Medulla oblongata (tissue), 1 donor: ENCODE measurements around the gene GIT1.

Experiments used
- DNase-seq: peaks from one replicate; pipeline ENCODE4 v3.0.0-alpha.2; 2015; ENCODE audit errors: extremely low spot score

GIT1 gene

GRCh38 chr17:29593591-29594518 lies 4.4 kb upstream of the GIT1 start:
- no peak for DNase-seq

GRCh38 chr17:29592850-29593551 lies 3.6 kb upstream of the GIT1 start, which contains the start of gene ANKRD13B:
TSS of gene ANKRD13B (plus strand) at chr17:29593132. CDS start at chr17:29593622, 490 bp downstream.
- DNase-seq = peak; percentile 61

- DNase-seq = peak; percentile 92
Observed at GRCh38 chr17:29591737-29592608, 2.5 kb upstream of the GIT1 start.

DNA sequence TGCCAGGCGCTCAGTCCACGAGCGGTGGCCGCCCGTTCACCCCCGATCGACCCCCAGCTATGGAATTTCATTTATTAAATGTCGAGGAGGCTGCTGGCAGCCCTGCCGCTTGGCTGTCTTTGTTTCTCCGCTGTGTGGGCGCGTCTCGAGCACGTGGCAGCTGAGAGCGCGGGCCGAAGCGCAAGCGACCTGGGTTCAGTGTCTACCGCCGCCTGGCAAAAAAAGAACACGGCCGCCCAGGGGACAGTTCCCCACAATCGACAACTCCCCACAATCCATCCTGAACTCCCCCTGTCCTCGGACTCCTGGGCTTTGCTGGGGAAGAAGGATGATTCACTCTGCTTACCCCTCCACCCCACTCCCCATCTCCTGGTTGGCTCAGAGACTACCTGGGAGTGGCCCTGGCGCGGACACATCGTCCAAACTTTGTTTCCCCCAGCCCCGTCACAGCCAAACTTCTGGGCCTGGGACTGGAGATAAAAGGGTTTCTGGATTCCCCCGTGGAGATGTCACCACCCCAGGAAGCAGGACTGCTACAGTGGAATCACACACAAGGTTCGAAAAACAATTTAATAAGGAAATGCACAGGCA lies 1.8 kb upstream of the GIT1 start:
- peak; percentile 48 for DNase-seq

DNA sequence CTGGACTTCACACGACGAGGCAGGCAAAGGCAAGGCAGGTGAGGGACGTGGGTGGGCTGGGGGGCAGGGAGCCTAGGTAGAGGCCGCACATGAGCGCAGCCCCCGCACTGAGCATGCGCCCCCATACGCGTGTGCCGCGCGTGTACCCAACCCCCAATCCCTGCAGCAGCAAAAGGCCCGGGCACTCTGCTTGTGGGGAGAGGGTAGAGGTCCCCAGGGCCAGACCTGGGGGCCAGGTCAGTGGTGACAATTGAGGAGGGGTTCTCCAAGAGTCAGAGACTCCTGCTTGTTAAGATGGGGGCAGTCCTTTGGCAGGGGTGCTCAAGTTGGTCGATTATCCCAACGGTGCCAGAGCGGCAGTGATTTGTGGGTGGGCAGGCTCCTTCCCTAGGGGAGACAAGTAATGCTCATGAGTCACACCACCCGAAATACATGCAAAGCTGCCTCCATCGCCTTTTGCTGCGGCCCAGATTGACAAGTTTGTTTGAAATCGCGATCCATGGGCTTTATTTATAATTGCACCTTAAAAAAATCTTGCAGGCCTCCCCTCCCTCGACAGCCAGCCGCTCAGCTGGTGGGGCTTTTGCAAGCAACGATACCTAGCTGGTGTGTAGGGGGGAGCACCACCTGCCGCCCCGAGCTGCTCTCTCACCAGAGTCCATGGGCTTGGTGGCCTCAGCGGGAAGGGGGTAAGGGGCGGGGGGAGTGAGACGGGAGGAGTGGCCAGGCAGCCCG lies 1.1 kb upstream of the GIT1 start:
- no peak for DNase-seq

DNA sequence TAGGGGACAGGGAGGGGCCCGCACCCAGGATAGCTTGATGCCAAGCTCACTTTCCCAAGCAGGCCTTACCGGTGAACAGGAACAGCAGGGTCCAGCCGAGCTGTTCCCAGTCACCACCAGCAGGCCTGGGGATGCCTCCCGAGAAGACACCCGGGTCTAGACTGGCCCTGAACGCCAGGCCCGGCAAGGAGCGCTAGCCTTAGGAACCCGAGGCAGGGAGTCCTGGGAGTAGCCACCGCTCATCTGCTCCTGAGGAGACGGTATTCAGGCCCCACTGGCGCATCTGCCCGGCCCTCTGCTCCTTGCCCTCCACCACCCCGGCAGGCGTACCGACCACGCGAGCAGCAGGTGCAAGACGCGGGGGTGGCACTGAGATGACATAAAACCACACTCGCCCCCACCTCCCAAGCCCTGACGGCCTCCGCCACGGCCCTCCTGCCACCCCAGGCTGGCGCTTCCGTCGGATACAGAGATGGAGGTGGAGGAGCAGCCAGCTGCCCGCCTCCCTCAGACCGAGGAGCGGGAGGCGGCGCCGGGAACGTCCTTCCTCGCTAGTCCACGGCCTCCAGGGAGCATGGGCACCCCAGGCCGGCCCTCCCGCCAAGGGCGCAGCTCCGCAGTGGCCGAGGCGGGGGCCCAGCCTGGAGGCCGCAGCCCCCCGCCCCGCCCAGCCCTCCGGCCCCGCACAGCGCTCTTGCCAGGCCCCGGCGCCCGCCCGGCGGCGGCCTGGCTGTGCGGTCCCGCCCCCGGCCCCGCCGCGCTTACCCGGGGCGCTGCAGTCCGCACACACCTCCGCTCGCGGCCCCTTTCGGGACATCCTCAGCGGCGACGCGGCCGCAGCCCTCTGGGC lies 661 bp downstream of the GIT1 start:
- no peak for DNase-seq

GRCh38 chr17:29588017-29588561 lies 1.4 kb downstream of the GIT1 start:
- no peak for DNase-seq

- no peak for DNase-seq
Observed at GRCh38 chr17:29587591-29587990, 1.9 kb downstream of the GIT1 start.

- no peak for DNase-seq
Observed at GRCh38 chr17:29586676-29587469, 2.6 kb downstream of the GIT1 start.

GRCh38 chr17:29585080-29585751 lies 4.2 kb downstream of the GIT1 start:
- DNase-seq = no peak

DNA sequence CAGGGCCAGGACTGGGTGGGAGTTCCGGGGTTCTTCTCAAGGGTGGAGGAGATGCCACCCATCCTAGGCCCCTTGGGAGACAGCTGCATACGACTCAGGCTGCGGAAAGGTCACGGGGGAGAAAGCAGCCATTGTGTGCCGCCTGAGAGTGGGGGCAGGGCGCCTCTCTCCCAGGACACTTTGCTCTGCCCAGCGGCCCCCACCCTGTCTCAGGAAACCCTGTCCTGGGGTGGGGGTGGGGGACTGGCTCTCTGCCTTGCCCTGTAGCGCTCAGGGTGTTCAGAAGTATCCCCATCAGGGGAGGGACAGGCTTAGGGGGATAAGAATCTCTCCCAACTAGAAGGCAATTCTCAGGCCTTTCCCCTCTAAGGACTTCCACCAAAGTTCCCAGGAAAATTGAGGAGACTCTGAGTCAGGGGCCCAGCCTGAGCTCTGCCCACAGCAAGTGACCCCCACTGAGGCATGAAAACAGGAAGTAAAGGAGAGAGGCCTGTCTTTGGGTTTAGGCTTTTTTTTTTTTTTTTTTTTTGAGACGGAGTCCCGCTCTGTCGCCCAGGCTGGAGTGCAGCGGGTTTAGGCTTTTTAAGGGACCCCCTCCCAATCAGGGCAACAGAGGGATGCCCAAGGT lies 4.9 kb downstream of the GIT1 start:
- peak; percentile 74 for DNase-seq

- DNase-seq = no peak
Observed at GRCh38 chr17:29583324-29584248, 5.9 kb downstream of the GIT1 start.

- peak; percentile 85 for DNase-seq
Observed at GRCh38 chr17:29582772-29583171, 6.7 kb downstream of the GIT1 start.

DNA sequence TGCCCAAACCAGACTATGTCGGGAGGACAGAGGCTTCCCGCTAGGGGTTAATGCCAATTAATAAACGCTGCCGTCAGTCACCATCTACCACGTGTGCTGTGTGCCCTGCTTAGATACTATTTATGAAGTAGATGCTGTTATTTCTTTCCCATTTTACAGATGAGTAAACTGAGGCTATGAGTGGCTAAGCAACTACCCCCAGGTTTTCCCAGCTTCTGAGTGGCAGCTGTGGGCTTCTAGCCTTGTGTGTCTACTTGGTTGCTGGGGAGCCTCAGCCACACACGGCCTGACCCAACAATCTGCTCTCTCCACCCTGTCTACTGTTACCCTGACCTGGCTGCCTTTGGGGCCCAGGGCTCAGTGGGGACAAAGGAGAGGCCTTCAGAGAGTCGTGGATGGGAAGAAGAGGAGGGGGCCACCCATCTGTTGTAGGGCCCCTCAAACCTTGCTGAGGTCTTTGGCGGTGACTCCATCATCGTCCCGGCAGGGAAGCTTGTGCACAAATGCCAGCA lies 7.1 kb downstream of the GIT1 start:
- no peak for DNase-seq

GRCh38 chr17:29581583-29582253 lies 7.7 kb downstream of the GIT1 start:
- no peak for DNase-seq
